ENCODE results near the gene THAP10.
A peak's percentile ranks its signal among the peaks of the same experiment; 100 is the strongest.
"Not testable (repeated sequence)": the region's sequence is repeated elsewhere in the genome, so short reads cannot be mapped to it uniquely, and the experiment has no call there.

The THAP10 gene

GRCh38 chr15:70876011-70876410, 16.2 kb downstream of the THAP10 start:
- DNase-seq = no peak

GRCh38 chr15:70875001-70875782, 17.0 kb downstream of the THAP10 start:
- DNase-seq = no peak

GRCh38 chr15:70873232-70874054, 18.8 kb downstream of the THAP10 start:
- no peak for DNase-seq

- DNase-seq = not testable (repeated sequence)
Observed at GRCh38 chr15:70871490-70871889, 20.7 kb downstream of the THAP10 start.

GRCh38 chr15:70870051-70870450, 22.2 kb downstream of the THAP10 start:
- DNase-seq = no peak

- no peak for DNase-seq
Observed at GRCh38 chr15:70869346-70869745, 22.9 kb downstream of the THAP10 start.

- no peak for DNase-seq
Observed at GRCh38 chr15:70867911-70868467, 24.2 kb downstream of the THAP10 start.

GRCh38 chr15:70866982-70867641, 25.1 kb downstream of the THAP10 start:
- no peak for DNase-seq

GRCh38 chr15:70863450-70864218, 28.6 kb downstream of the THAP10 start:
- no peak for DNase-seq

GRCh38 chr15:70859998-70860397, 32.2 kb downstream of the THAP10 start:
- DNase-seq = no peak

- DNase-seq = no peak
Observed at GRCh38 chr15:70859322-70859908, 32.8 kb downstream of the THAP10 start.

- DNase-seq = not testable (repeated sequence)
Observed at GRCh38 chr15:70858614-70859321, 33.5 kb downstream of the THAP10 start.

- no peak for DNase-seq
Observed at GRCh38 chr15:70857562-70858285, 34.5 kb downstream of the THAP10 start.

GRCh38 chr15:70856884-70857561, 35.2 kb downstream of the THAP10 start:
- DNase-seq = no peak

- DNase-seq = no peak
Observed at GRCh38 chr15:70856177-70856883, 35.9 kb downstream of the THAP10 start.

- DNase-seq = no peak
Observed at GRCh38 chr15:70855764-70856163, 36.5 kb downstream of the THAP10 start.

- DNase-seq = no peak
Observed at GRCh38 chr15:70854666-70854976, 37.6 kb downstream of the THAP10 start.

GRCh38 chr15:70853973-70854665, 38.1 kb downstream of the THAP10 start, which contains the start of gene LARP6:
Gene LARP6 (minus strand): TSS chr15:70854157. CDS start chr15:70854088, 69 bp downstream.
- DNase-seq = peak; percentile 24

All from CD4-positive, alpha-beta T cell treated with Interleukin-17A for 4 hours (primary cell).